Astrocyte of the cerebellum (primary cell): Measurements from ENCODE around the gene STK24.

Experiments
- DNase-seq: peaks from one replicate; pipeline ENCODE4 v3.0.0-alpha.2; 2011; ENCODE audit warnings: low read depth
- H3K4me3 ChIP-seq: 2 replicates; pipeline ENCODE4 v1.5.1; 2011; ENCODE audit warnings: mild to moderate bottlenecking, low read depth, low read length, moderate library complexity
- CTCF ChIP-seq: IDR thresholded peaks from 2 replicates; pipeline ENCODE4 v1.5.1; 2012; ENCODE audit warnings: low read length, low read depth, moderate library complexity, mild to moderate bottlenecking; ENCODE audit errors: missing control alignments
- in situ Hi-C: cut with HindIII; loops from 2 replicates; pipeline ENCODE4 v1.10.0; 2017; ENCODE audit warnings: low sequenced_read_pairs

STK24 gene

GRCh38 chr13:98609756-98610155 lies 32.8 kb upstream of the STK24 start:
- no peak overlapping the region for H3K4me3 ChIP-seq
- no peak for TF ChIP-seq CTCF
- in situ Hi-C loops = no loop called here
- no peak for DNase-seq

- DNase-seq = no peak
- in situ Hi-C loops = no loop called here
- TF ChIP-seq CTCF = no peak
- no peak overlapping the region for H3K4me3 ChIP-seq
Observed at GRCh38 chr13:98606296-98606695, 29.4 kb upstream of the STK24 start.

- H3K4me3 ChIP-seq = no peak overlapping the region
- no peak for DNase-seq
- TF ChIP-seq CTCF = no peak
- in situ Hi-C loops = no loop called here
Observed at GRCh38 chr13:98599502-98600328, 22.8 kb upstream of the STK24 start.

- no peak overlapping the region for H3K4me3 ChIP-seq
- in situ Hi-C loops = no loop called here
- DNase-seq = no peak
- TF ChIP-seq CTCF = no peak
Observed at GRCh38 chr13:98598043-98598442, 21.1 kb upstream of the STK24 start.

GRCh38 chr13:98595134-98595533 lies 18.2 kb upstream of the STK24 start:
- no peak overlapping the region for H3K4me3 ChIP-seq
- TF ChIP-seq CTCF = no peak
- no peak for DNase-seq
- in situ Hi-C loops = no loop called here

GRCh38 chr13:98592362-98592732 lies 15.4 kb upstream of the STK24 start:
- in situ Hi-C loops = no loop called here

More at GRCh38 chr13:98592362-98592732, 15.4 kb upstream of the STK24 start:
- no peak for TF ChIP-seq CTCF
- no peak overlapping the region for H3K4me3 ChIP-seq
- no peak for DNase-seq
